Right atrium auricular region (tissue), 2 donors: ENCODE measurements around the gene BCL2L12. TPM values are rescaled to one million over a fixed set of nuclear protein-coding genes. Genes with fewer than 3 reads are reported as not detected.

Source experiments
- DNase-seq: peaks from one replicate; pipeline ENCODE4 v3.0.0-alpha.2; 2019; ENCODE audit warnings: low spot score
- H3K27ac ChIP-seq, 2 donors: fragments of 200-600 bp; sonication (generic); 1 replicate in 1 of 2; 2 replicates in 1 of 2; pipeline ENCODE4 v1.5.1; 2016 to 2019
- H3K27me3 ChIP-seq, 2 donors: fragments of 200-600 bp; sonication (generic); one replicate each; pipeline versions ENCODE4 v1.5.1 to v1.6.0; 2017 to 2019
- H3K36me3 ChIP-seq: fragments of 200-600 bp; sonication (generic); one replicate; pipeline ENCODE4 v1.5.1; 2016
- H3K4me1 ChIP-seq, 2 donors: fragments of 200-600 bp; sonication (generic); one replicate each; pipeline versions ENCODE4 v1.5.1 to v1.6.0; 2017 to 2019
- H3K4me3 ChIP-seq, 2 donors: fragments of 200-600 bp; sonication (generic); 1 replicate in 1 of 2; 2 replicates in 1 of 2; pipeline ENCODE4 v1.5.1; 2017 to 2019; ENCODE audit warnings: mild to moderate bottlenecking in 1 of 2, moderate library complexity in 1 of 2
- H3K9me3 ChIP-seq, 2 donors: fragments of 200-600 bp; sonication (generic); one replicate each; pipeline ENCODE4 v1.5.1; 2019
- CTCF ChIP-seq, 2 donors: fragments of 200-600 bp; sonication (generic); IDR thresholded peaks; one replicate each; pipeline ENCODE4 v1.5.1; 2019; ENCODE audit warnings: antibody characterized with exemption in 2 of 2
- total RNA-seq, 2 donors: library from RNA; depleted of rRNA; stranded (reverse); fragments of >200 nt; gene quantifications; one replicate each; pipeline ENCODE4 v1.1.0, GENCODE V29; 2016

The BCL2L12 gene
- total RNA-seq, 2 donors from 2014 or later: 5.7 to 6.5 TPM

GRCh38 chr19:49690656-49691242 lies 25.0 kb downstream of the BCL2L12 start, which contains the start of gene CPT1C:
TSS of gene CPT1C (plus strand) at chr19:49691116. CDS start at chr19:49692253, 1,137 bp downstream.
- no peak for TF ChIP-seq CTCF (IDR thresholded peaks at IDR 0.05)
- no peaks in the 10 kb centered on the region for H3K9me3 ChIP-seq
- H3K36me3 ChIP-seq: peaks cover 13% of the 10 kb centered on the region
- H3K27ac ChIP-seq: peak within 1 kb of the TSS; percentile 30 to 43
- peak; percentile 82 for DNase-seq
- H3K4me3 ChIP-seq: peak within 1 kb of the TSS; percentile 36 to 51
- H3K4me1 ChIP-seq: peaks cover 0 to 50% of the 10 kb centered on the region in 2 donors
- no peaks in the 10 kb centered on the region for H3K27me3 ChIP-seq

- Histone ChIP-seq H3K27me3 (no peaks in the 10 kb centered on the region), H3K4me1 (peaks cover 0 to 44% of the 10 kb centered on the region in 2 donors), H3K36me3 (peaks cover 5% of the 10 kb centered on the region), H3K4me3 (peak overlapping the region; percentile 36 to 51), H3K9me3 (no peaks in the 10 kb centered on the region), H3K27ac (peak overlapping the region in 1 of 2 donors; percentile 43)
- DNase-seq: no peak
- no peak for TF ChIP-seq CTCF (IDR thresholded peaks at IDR 0.05)
Measured at GRCh38 chr19:49691243-49692146, 25.8 kb downstream of the BCL2L12 start.

- TF ChIP-seq CTCF (IDR thresholded peaks at IDR 0.05): no peak
- Histone ChIP-seq H3K4me3 (no peak overlapping the region), H3K9me3 (no peaks in the 10 kb centered on the region), H3K27ac (no peak overlapping the region), H3K36me3 (peaks cover 5% of the 10 kb centered on the region), H3K4me1 (peaks cover 0 to 42% of the 10 kb centered on the region in 2 donors), H3K27me3 (no peaks in the 10 kb centered on the region)
- no peak for DNase-seq
Measured at GRCh38 chr19:49692147-49692506, 26.4 kb downstream of the BCL2L12 start.

GRCh38 chr19:49696115-49696514 lies 30.4 kb downstream of the BCL2L12 start:
- H3K36me3 ChIP-seq: no peaks in the 10 kb centered on the region
- no peak overlapping the region for H3K27ac ChIP-seq
- H3K4me1 ChIP-seq: peaks cover 0 to 7% of the 10 kb centered on the region in 2 donors
- H3K27me3 ChIP-seq: no peaks in the 10 kb centered on the region
- no peak overlapping the region for H3K4me3 ChIP-seq
- DNase-seq: no peak
- H3K9me3 ChIP-seq: no peaks in the 10 kb centered on the region
- no peak for TF ChIP-seq CTCF (IDR thresholded peaks at IDR 0.05)

GRCh38 chr19:49696865-49697264 lies 31.1 kb downstream of the BCL2L12 start:
- no peak for TF ChIP-seq CTCF (IDR thresholded peaks at IDR 0.05)
- Histone ChIP-seq H3K9me3 (no peaks in the 10 kb centered on the region), H3K36me3 (no peaks in the 10 kb centered on the region), H3K27ac (no peak overlapping the region), H3K27me3 (no peaks in the 10 kb centered on the region), H3K4me3 (no peak overlapping the region), H3K4me1 (no peaks in the 10 kb centered on the region)
- DNase-seq: no peak
